Mucosa of descending colon (tissue), 3 donors: ENCODE results near the gene PRIM1. TPM values are rescaled to one million over a fixed set of nuclear protein-coding genes. Genes with fewer than 3 reads are reported as not detected.

Source experiments
- ATAC-seq: fragments of 200-7000 bp; cut with Tn5 transposase; one replicate; pipeline ENCODE4 v1.9.1; 2020; ENCODE audit warnings: mild to moderate bottlenecking, moderate library complexity
- DNase-seq, 3 donors: peaks; one replicate each; pipeline ENCODE4 v3.0.0-alpha.2; 2020
- H3K36me3 ChIP-seq: fragments of 200-600 bp; one replicate; pipeline ENCODE4 v1.8.0; 2021; ENCODE audit warnings: low read depth, mild to moderate bottlenecking
- H3K4me1 ChIP-seq: fragments of 200-600 bp; one replicate; pipeline ENCODE4 v1.8.0; 2021; ENCODE audit warnings: low read depth, mild to moderate bottlenecking
- H3K4me3 ChIP-seq: fragments of 200-600 bp; one replicate; pipeline ENCODE4 v1.8.0; 2021; ENCODE audit warnings: mild to moderate bottlenecking
- H3K9me3 ChIP-seq: fragments of 200-600 bp; one replicate; pipeline ENCODE4 v1.8.0; 2021; ENCODE audit warnings: mild to moderate bottlenecking
- CTCF ChIP-seq: fragments of 200-600 bp; IDR thresholded peaks from one replicate; pipeline ENCODE4 v1.8.0; 2022; ENCODE audit warnings: antibody characterized with exemption, mild to moderate bottlenecking
- intact Hi-C, 2 donors: fragments of 100-400 bp; cut with DNase I in 1 of 2; cut with micrococcal nuclease in 1 of 2; formaldehyde crosslinking; loops; one replicate each; pipeline versions ENCODE4 v1.11.0 to v1.11.1; 2022; cut with DNase I, micrococcal nuclease
- total RNA-seq, 3 donors: library from RNA; stranded (reverse); fragmentation: NEBNext Ultra II Directional in 2 of 3; extraction: Animal tissue kit (Norgen Biotek cat#: 25700) in 2 of 3; gene quantifications; one replicate each; pipeline versions ENCODE4 v1.2.1 to v1.2.4, GENCODE V29; 2021 to 2023
- donor health status: DM: no; HTN: no; CAD: no; lungs with moderate emphysema.
- donor health status: DM: no; HTN: no; CAD: no.
- donor health status: DM: no; HTN: yes; CAD: no.

PRIM1 gene
- total RNA-seq, 3 donors from 2014 or later = 6.3 to 11.5 (median 6.8) TPM

GRCh38 chr12:56776654-56777053 lies 24.5 kb upstream of the PRIM1 start:
- ATAC-seq (no peak), DNase-seq (no peak)
- intact Hi-C loops = no loop called here
- H3K4me1 ChIP-seq = no peaks in the 10 kb centered on the region
- no peaks in the 10 kb centered on the region for H3K9me3 ChIP-seq
- TF ChIP-seq CTCF = no peak
- no peak overlapping the region for H3K4me3 ChIP-seq
- no peaks in the 10 kb centered on the region for H3K36me3 ChIP-seq

- intact Hi-C loops = no loop called here
- Histone ChIP-seq H3K9me3 (no peaks in the 10 kb centered on the region), H3K36me3 (no peaks in the 10 kb centered on the region), H3K4me1 (no peaks in the 10 kb centered on the region), H3K4me3 (no peak overlapping the region)
- DNase-seq (no peak), ATAC-seq (no peak)
- TF ChIP-seq CTCF = no peak
Observed at GRCh38 chr12:56775638-56776037, 23.5 kb upstream of the PRIM1 start.

- ATAC-seq = no peak
- H3K4me1 ChIP-seq = no peaks in the 10 kb centered on the region
- TF ChIP-seq CTCF = no peak
Observed at GRCh38 chr12:56773113-56773512, 21.0 kb upstream of the PRIM1 start.

GRCh38 chr12:56772625-56773024 lies 20.5 kb upstream of the PRIM1 start:
- no peak for TF ChIP-seq CTCF
- no peak overlapping the region for H3K4me3 ChIP-seq
- no peak for ATAC-seq
- H3K36me3 ChIP-seq = no peaks in the 10 kb centered on the region
- intact Hi-C loops = no loop called here
- DNase-seq = no peak
- no peaks in the 10 kb centered on the region for H3K4me1 ChIP-seq
- no peaks in the 10 kb centered on the region for H3K9me3 ChIP-seq

More at GRCh38 chr12:56773113-56773512, 21.0 kb upstream of the PRIM1 start:
- Histone ChIP-seq H3K9me3 (no peaks in the 10 kb centered on the region), H3K36me3 (no peaks in the 10 kb centered on the region), H3K4me3 (no peak overlapping the region)
- no peak for DNase-seq
- intact Hi-C loops = no loop called here

GRCh38 chr12:56769868-56770267 lies 17.7 kb upstream of the PRIM1 start:
- no peak overlapping the region for H3K4me3 ChIP-seq
- H3K4me1 ChIP-seq = no peaks in the 10 kb centered on the region
- intact Hi-C loops = no loop called here
- no peak for TF ChIP-seq CTCF
- DNase-seq (no peak), ATAC-seq (no peak)
- H3K36me3 ChIP-seq = no peaks in the 10 kb centered on the region
- H3K9me3 ChIP-seq = no peaks in the 10 kb centered on the region

- H3K36me3 ChIP-seq = no peaks in the 10 kb centered on the region
- DNase-seq = no peak
- H3K9me3 ChIP-seq = no peaks in the 10 kb centered on the region
- no peak for TF ChIP-seq CTCF
- intact Hi-C loops = no loop called here
- no peaks in the 10 kb centered on the region for H3K4me1 ChIP-seq
- ATAC-seq = no peak
- H3K4me3 ChIP-seq = no peak overlapping the region
Observed at GRCh38 chr12:56768424-56768823, 16.3 kb upstream of the PRIM1 start.
